Stimulated activated CD4-positive, alpha-beta T cell treated with anti-CD3 and anti-CD28 coated beads, Interleukin-4, amount 100 ng/mL, for 48 hours (primary cell): ENCODE measurements around the gene SNRNP25.
"Not testable (repeated sequence)": the region's sequence is repeated elsewhere in the genome, so short reads cannot be mapped to it uniquely, and the experiment has no call there.

Experiments
- DNase-seq, 2 donors: peaks; one replicate each; pipeline ENCODE4 v3.0.0-alpha.2; 2020; ENCODE audit warnings: low read depth in 2 of 2

The SNRNP25 gene

GRCh38 chr16:53346-54236 lies at the start of gene SNRNP25, which contains the start of gene POLR3K:
Gene SNRNP25 (plus strand): TSS chr16:53828. CDS start chr16:54017, 189 bp downstream.
Gene POLR3K (minus strand): TSS chr16:53608. CDS start chr16:53586, 22 bp downstream.
- DNase-seq: peak; percentile 98 to 99

- no peak for DNase-seq
Measured at GRCh38 chr16:9903-10665, 43.5 kb upstream of the SNRNP25 start.

DNA sequence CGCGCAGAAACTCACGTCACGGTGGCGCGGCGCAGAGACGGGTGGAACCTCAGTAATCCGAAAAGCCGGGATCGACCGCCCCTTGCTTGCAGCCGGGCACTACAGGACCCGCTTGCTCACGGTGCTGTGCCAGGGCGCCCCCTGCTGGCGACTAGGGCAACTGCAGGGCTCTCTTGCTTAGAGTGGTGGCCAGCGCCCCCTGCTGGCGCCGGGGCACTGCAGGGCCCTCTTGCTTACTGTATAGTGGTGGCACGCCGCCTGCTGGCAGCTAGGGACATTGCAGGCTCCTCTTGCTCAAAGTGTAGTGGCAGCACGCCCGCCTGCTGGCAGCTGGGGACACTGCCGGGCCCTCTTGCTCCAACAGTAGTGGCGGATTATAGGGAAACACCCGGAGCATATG lies 42.9 kb upstream of the SNRNP25 start:
- DNase-seq: peak; percentile 79 to 87

- not testable (repeated sequence) for DNase-seq
Measured at GRCh38 chr16:17062-17765, 36.4 kb upstream of the SNRNP25 start.

DNA sequence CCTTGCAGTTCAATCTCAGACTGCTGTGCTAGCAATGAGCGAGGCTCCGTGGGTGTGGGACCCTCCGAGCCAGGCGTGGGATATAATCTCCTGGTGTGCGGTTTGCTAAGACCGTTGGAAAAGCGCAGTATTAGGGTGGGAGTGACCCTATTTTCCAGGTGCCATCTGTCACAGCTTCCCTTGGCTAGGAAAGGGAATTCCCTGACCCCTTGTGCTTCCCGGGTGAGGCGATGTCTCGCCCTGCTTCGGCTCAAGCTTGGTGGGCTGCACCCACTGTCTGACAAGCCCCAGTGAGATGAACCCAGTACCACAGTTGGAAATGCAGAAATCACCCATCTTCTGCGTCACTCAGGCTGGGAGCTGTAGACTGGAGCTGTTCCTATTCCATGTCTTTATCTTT lies 32.7 kb upstream of the SNRNP25 start:
- DNase-seq: not testable (repeated sequence)

DNA sequence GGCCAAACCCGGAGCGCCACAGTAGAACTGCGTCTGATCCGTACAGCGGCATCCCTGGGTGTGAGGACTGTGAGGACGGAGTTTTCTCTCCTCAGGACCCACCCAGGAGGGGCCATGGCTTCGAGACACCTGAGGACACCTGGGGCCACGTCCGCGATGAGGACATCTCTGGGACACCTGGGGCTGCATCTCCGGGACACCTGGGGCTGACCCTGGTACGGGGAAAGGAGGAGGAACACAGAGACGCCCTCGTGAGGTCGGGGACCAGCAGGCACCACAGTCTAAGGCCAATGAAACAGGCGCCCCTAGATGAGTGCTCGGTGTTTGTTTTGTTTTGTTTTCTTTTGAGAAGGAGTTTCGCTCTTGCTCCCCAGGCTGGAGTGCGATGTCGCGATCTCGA lies 29.5 kb upstream of the SNRNP25 start:
- not testable (repeated sequence) for DNase-seq

GRCh38 chr16:25926-26348 lies 27.7 kb upstream of the SNRNP25 start:
- DNase-seq: not testable (repeated sequence)

GRCh38 chr16:30627-31026 lies 23.0 kb upstream of the SNRNP25 start:
- not testable (repeated sequence) for DNase-seq

DNA sequence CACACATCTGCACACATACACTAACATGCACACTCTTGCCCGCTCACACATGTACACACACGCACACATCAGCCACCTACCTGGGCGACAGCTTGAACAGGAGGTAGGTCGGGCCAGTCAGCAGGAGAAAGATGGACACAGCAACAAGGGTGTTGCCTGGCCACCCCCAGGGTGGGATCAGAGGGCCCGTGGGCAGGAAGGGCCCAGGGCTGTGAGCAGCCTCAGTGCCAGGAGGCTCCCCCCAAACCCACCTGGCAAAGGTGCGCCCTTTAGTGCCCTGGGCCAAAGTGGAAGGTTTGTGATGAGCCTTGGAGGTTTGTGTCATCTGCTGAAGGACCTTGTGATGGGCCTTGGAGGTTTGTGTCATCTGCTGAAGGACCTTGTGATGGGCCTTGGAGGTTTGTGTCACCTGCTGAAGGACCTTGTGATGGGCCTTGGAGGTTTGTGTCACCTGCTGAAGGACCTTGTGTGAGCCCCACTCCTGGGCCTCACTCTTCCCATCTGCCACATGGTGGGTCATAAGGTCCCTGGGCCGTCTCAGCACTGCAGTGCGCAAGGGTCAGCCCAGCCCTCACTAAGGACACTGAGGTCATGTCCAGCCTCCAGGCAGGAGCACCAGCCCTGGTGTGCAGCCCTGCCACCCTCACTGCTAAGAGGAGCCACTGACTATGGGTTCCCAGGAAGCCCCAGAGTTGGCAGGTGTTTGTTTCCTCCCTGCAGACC lies 20.3 kb upstream of the SNRNP25 start:
- not testable (repeated sequence) for DNase-seq

DNA sequence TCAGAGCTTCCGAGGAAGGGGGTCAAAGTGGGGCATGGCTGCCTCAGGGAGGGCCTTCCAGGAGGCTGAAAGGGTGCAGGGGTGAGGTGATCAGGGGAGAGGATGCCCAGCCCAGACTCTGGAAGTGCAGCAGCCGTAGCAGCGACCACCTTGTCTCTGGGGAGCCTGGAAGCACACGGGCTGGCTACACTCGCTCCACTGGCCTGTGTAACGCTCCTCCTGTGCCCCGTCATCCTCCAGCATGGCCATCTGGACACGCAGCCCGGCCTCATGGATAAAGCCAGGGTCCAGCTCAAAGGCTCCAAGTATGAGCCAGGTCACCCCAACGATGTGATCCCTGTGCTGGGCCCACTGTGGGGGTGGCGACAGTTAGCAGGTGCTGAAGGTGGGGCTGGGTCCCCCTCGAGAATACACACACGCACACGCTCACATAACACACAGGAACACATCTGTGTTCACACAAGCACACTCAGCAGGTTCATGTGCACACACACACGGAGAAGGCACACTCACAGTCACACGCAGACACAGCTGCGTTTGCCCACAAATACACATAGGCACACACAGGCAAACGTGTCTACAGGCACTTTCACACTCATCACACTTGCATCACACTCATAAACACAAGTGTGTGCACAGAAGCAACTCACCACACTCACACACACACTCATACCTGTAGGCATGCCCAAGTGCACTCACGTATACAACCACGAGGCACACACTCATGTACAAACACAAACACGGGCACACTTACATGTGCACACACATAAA lies 19.6 kb upstream of the SNRNP25 start:
- DNase-seq: no peak

DNA sequence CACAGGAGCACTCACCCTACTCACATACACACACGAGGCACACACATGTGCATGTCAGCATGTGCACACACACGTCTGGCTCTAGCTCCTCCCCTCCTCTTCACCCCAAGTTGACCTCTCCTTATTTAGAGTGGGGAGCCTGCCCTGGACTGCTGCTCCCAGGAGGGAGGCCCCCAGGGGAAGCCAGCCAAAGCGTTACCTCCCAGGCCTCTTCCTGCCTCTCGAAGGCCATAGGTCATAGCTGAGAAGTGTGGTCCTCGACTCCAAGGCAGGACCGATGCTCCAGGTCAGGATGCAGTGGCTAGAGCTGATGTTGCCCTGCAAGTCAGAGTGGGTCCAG lies 19.0 kb upstream of the SNRNP25 start:
- no peak for DNase-seq

DNA sequence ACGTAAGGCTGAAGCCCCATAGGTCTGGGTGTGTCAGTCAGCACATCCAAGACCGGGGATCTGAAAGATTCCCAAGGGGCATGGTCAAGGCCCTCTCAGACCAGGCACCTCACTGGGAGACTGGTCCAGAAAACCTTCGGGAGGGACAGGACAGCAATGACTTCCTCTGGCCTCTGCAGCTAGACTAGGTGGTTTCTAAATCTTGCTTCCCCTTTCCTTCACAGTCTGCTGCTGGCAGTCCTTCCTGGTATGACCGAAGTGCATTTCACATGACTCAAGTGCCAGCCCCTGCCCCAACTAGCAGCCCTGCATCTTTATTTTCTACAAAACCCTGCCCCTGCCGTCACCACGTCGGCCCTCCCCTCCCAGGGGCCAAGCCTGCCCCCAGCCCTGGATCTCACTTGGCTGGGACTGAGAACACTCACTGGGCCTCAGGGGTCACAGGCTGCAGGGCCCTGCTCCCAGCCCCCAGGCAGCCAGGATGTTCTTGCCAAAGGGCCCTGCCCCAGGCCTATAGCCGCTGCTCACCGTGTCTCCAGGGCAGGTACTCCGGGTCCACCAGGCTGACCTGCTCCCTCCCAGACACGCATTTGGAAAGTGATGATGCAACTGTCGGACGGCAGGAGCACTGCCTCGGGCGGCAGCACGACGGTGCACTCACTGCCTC lies 18.5 kb upstream of the SNRNP25 start:
- DNase-seq: no peak

GRCh38 chr16:35678-36305 lies 17.8 kb upstream of the SNRNP25 start:
- no peak for DNase-seq

DNA sequence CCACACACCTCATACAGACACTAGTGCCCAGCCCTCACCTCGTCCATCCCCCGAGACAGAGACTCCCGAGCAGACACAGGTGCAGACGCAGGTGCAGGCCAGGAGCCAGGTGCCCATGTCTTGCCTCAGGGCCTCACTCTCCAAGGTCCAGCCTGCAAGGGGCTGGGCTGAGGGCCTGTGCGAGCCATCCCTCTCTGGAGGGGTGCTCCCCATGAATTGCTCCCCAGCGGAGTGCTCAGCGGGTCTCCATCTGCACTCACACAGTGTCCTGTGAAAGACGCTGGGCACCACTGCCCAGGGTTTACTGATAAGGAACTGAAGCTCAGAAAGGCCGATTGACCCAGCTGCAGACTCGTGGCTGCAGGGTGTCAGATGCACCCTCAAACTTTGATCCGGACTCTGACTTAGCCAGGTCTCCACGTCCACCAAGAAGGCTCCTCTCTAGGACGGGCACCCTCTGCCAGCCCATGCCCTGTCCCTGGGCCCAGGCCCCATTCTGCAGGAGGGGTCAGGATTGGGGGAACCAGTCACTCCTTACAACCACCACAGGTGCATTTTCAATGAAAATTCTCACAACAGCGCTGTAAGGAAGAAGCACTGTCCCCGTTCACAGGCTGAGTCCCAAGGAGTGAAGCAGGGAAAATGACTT lies 17.2 kb upstream of the SNRNP25 start:
- DNase-seq: no peak

DNA sequence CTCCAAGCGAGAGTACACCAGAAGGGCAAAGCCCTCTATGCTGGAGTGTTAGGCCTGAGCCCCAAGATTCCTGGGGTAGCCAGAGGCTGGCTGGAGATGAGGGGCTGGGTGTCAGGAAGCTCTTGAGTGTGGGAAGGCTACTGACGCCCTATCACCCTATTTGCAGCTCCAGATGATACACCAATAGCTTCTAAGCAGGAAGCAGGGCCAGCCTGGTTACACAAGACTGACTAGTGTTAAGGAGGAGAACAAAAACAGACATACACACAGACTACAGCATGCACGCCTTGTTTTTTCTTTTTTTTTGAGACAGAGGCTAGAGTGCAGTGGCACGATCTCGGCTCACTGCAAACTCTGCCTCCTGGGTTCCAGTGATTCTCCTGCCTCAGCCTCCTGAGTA lies 16.1 kb upstream of the SNRNP25 start:
- DNase-seq: no peak

DNA sequence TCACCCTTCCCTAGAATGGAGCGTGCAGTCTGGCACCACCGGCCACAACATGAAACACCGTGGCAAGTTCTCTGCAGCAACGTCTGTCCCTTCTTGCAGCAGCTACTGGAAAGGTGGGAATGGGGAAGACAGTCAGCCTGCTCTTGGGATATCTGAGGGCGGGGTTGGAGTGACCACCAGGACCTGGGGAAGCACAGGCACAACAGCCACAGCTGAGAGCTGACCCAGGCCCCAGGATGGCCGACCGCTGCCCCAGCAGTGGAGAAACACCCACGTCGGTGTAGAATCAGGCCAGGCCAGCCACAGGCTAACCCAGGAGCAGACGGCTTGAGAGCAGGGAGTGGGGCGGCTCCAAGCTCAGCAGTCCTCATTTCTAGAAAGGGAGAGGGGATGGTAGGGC lies 15.4 kb upstream of the SNRNP25 start:
- DNase-seq: not testable (repeated sequence)

DNA sequence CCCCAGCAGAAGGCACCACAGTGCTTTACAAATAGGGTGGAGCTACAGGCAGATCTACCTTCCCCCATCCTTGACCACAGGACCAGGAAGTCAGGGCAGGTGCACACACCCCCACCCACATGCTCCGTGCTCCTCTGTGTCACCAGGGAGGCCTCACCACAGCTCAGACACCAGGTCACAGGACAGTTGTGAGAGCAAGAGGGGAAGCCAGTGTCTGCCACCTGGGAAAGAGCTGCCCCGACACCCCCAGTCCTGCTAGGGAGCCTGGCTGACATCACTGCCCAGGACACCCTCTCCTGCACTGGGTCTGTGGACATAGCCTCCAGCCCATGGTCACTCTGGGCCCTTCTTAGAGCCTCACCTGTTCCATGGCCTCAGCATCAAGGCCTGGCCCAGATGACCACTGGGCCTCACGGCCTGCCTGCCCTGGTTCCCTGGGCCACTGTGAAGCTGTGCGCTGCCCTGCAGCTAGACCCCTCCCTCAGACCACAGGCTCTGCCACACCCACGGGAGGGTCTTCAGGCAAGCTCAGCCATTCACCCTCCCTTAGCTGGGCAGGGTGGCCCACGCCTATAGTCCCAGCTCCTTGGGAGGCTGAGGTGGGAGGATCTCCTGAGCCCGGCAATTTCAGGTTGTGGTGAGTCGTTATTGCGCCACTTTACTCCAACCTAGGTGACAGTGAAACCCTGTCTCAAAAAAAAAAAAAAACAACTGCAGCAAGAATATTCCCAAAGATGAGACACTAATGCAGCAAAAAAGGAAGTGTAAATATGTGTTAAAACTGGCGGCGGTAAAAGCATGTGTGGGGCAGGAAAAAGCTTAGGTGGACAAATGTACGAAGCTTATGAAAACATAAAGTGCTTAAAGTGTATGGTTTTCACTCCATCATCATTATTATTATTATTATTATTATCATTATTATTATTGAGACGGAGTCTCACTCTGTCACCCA lies 14.4 kb upstream of the SNRNP25 start:
- peak; percentile 18 to 22 for DNase-seq
